Calu3 (cell line): Measurements from ENCODE around the gene HES2. TPM values are rescaled to one million over a fixed set of nuclear protein-coding genes. Genes with fewer than 3 reads are reported as not detected.

ENCODE experiments used
- BruUV-seq: library from RNA; stranded (reverse); fragments of 400-500 nt; replicated peaks from 2 replicates; lab custom pipeline; 2021; lab: Mats Ljungman, UMichigan
- CTCF ChIA-PET: fragments of 300-600 bp; sonication (Branson Sonifier 250); formaldehyde crosslinking; loops from one replicate; lab custom pipeline; 2022; ENCODE audit warnings: antibody characterized with exemption; lab: Charles Lee
- DNase-seq: peaks from one replicate; pipeline ENCODE4 v3.0.0; 2022
- H3K27ac Mint-ChIP-seq: one replicate; pipeline ENCODE4 v1.8.0; 2022; ENCODE audit warnings: mixed read lengths; ENCODE audit not compliant: unreplicated experiment
- H3K27me3 Mint-ChIP-seq: one replicate; pipeline ENCODE4 v1.8.0; 2022; ENCODE audit warnings: mixed read lengths; ENCODE audit not compliant: unreplicated experiment
- H3K36me3 Mint-ChIP-seq: one replicate; pipeline ENCODE4 v1.8.0; 2022; ENCODE audit warnings: mild to moderate bottlenecking, moderate library complexity, mixed read lengths; ENCODE audit not compliant: insufficient read depth, unreplicated experiment
- H3K4me1 Mint-ChIP-seq: one replicate; pipeline ENCODE4 v1.8.0; 2022; ENCODE audit warnings: mild to moderate bottlenecking, low read depth, mixed read lengths; ENCODE audit not compliant: unreplicated experiment
- H3K4me3 Mint-ChIP-seq: one replicate; pipeline ENCODE4 v1.8.0; 2022; ENCODE audit warnings: mild to moderate bottlenecking, low read depth, moderate library complexity, mixed read lengths; ENCODE audit not compliant: unreplicated experiment
- H3K9me3 Mint-ChIP-seq: one replicate; pipeline ENCODE4 v1.8.0; 2022; ENCODE audit warnings: low read depth, mixed read lengths; ENCODE audit not compliant: unreplicated experiment
- intact Hi-C: fragments of 100-400 bp; cut with micrococcal nuclease; formaldehyde crosslinking; loops from one replicate; pipeline ENCODE4 v1.10.0; 2022; ENCODE audit not compliant: unreplicated experiment
- total RNA-seq: library from RNA; stranded (reverse); gene quantifications from 2 replicates; pipeline ENCODE4 v1.2.3, GENCODE V29; 2022
- TF ChIP-seq, protein P1 (sequence below): fragments of 200-600 bp; IDR thresholded peaks from one replicate; pipeline ENCODE4 v1.8.0; 2022; ENCODE audit warnings: antibody characterized with exemption; ENCODE audit not compliant: unreplicated experiment

The HES2 gene
- total RNA-seq, 1 experiment from 2014 or later = not detected

DNA sequence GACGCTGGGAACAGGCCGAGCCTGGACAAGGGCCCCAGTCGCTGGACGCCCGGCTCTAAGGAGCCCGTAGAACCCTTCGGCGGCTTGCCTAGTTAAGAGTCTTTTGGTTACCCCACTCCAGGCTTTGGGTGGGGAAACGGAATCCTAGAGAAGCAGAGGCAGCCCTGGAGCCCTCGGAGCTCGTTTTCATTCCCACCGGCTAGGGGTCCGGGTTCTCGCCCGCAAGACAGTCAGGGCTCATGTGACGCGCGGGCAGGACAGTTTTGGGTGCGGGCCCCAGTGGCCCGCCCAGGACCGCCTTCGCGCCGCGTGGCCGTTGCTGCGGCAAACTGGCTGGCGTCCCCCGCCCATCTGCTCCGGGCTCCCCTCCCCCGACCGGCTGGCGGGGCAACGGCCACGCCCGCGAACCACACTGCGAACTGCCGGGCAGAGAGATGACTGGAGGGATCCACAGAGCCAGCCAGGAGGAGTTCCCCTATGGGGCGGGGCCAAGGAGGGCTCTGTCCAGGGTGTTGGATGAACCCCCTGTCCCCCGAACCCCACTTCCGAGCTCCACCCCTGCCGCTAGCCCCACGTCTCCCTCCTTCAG lies 829 bp upstream of the HES2 start:
- no peak for DNase-seq
- H3K9me3 Mint-ChIP-seq = no peaks in the 10 kb centered on the region
- H3K4me3 Mint-ChIP-seq = peak overlapping the region; percentile 55
- peaks cover 6% of the 10 kb centered on the region for H3K36me3 Mint-ChIP-seq
- intact Hi-C loops = no loop called here
- no peaks in the 10 kb centered on the region for H3K4me1 Mint-ChIP-seq
- CTCF ChIA-PET = interaction anchor here (2.7 kb wide), 1 partner anchor 18 kb away, joined by 9 read pairs; no protein-coding TSS in a partner anchor
- no peak overlapping the region for H3K27ac Mint-ChIP-seq
- H3K27me3 Mint-ChIP-seq = peaks cover 69% of the 10 kb centered on the region
- TF ChIP-seq, protein P1, sequence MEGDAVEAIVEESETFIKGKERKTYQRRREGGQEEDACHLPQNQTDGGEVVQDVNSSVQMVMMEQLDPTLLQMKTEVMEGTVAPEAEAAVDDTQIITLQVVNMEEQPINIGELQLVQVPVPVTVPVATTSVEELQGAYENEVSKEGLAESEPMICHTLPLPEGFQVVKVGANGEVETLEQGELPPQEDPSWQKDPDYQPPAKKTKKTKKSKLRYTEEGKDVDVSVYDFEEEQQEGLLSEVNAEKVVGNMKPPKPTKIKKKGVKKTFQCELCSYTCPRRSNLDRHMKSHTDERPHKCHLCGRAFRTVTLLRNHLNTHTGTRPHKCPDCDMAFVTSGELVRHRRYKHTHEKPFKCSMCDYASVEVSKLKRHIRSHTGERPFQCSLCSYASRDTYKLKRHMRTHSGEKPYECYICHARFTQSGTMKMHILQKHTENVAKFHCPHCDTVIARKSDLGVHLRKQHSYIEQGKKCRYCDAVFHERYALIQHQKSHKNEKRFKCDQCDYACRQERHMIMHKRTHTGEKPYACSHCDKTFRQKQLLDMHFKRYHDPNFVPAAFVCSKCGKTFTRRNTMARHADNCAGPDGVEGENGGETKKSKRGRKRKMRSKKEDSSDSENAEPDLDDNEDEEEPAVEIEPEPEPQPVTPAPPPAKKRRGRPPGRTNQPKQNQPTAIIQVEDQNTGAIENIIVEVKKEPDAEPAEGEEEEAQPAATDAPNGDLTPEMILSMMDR = no peak
- no TSS peak for BruUV-seq

- intact Hi-C loops = no loop called here
- BruUV-seq = no TSS peak
- Mint-ChIP-seq H3K27ac (no peak overlapping the region), H3K9me3 (no peaks in the 10 kb centered on the region), H3K4me3 (peak overlapping the region; percentile 55), H3K36me3 (peaks cover 6% of the 10 kb centered on the region), H3K27me3 (peaks cover 76% of the 10 kb centered on the region), H3K4me1 (no peaks in the 10 kb centered on the region)
- TF ChIP-seq, protein P1 = no peak
- no peak for DNase-seq
- CTCF ChIA-PET = interaction anchor here (2.7 kb wide), 1 partner anchor 19 kb away, joined by 9 read pairs; no protein-coding TSS in a partner anchor
Observed at GRCh38 chr1:6419397-6419803, 319 bp downstream of the HES2 start.

DNA sequence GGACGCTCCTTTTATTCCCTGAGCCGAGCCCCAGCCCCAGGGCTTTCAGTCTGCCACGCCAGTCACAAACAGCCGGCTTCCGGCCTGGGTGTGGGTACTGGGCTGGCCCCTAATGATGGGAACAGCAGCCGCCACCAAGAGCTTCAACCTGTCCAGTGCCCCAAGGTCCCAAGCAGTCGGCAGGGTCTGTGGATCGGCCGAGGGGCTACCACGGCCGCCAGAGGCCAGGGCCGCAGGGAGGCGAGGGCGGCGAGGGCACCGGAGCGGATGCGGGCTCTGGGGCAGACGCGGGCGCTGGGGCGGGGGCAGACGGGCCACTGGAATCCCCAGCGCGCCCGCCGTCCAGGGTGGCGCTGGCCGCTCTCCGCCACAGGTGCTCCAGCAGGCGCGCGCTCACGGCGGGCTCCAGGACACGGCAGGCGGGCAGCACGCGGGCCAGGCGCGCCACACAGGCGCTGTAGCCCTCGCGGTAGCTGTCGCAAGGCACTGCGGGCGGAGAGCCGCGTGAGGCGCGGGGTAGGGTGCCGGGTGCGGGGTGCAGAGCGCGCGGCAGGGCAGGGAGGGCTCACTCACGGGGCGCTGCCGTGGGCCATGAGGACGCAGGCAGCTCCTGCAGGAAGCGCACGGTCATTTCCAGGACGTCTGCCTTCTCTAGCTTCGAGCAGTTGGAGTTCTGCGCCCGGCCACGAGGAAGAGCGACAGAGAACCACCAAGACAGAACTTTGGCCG lies 887 bp downstream of the HES2 start:
- Mint-ChIP-seq H3K4me1 (no peaks in the 10 kb centered on the region), H3K4me3 (peak overlapping the region; percentile 55), H3K9me3 (no peaks in the 10 kb centered on the region), H3K27ac (no peak overlapping the region), H3K27me3 (peaks cover 70% of the 10 kb centered on the region), H3K36me3 (peaks cover 6% of the 10 kb centered on the region)
- BruUV-seq = no TSS peak
- no peak for DNase-seq
- CTCF ChIA-PET = interaction anchor here (2.7 kb wide), 1 partner anchor 19 kb away, joined by 9 read pairs; no protein-coding TSS in a partner anchor
- intact Hi-C loops = no loop called here
- TF ChIP-seq, protein P1 = no peak

DNA sequence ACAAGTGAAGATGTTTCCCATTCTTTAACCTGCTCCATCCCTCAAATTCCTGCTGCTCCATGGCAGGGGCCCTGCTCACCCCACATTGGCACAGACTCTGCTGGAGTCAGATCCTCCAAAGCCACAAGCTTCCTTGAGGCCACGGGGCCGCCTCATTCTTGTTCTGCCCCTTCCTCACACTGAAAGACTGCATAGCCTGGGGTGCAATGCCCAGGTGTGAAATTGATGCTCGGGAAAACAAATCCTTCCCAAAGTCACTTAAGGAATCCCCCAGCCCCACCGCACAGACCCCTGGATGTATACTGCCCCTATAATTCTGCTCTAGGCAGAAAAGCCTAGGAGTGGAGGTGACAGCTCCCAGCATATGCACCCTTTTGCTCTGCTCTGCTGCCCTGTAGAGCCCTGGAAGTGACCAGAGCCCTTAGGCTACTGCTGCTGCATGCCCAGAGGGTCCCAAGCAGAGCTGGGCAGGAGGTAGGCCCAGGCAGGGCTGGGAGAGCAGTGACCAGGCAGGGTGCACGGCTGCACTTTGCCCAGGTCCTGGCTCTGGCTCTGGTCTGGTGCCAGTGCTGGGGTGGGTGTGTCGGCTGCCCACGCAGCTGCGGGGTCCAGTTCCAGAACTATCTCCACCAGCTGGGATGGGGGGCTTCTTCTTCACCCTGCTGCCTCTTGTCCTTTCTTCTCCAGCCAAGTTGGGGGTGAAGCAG lies 1.6 kb downstream of the HES2 start:
- Mint-ChIP-seq H3K27me3 (peaks cover 65% of the 10 kb centered on the region), H3K36me3 (peaks cover 6% of the 10 kb centered on the region), H3K9me3 (no peaks in the 10 kb centered on the region), H3K4me3 (no peak overlapping the region), H3K4me1 (peaks cover 3% of the 10 kb centered on the region), H3K27ac (no peak overlapping the region)
- intact Hi-C loops = no loop called here
- CTCF ChIA-PET = no interaction called here
- TF ChIP-seq, protein P1 = no peak
- DNase-seq = no peak
- BruUV-seq = no TSS peak
